ENCODE results near the gene HNRNPH2. TPM values are rescaled to one million over a fixed set of nuclear protein-coding genes. Genes with fewer than 3 reads are reported as not detected.

Gene HNRNPH2
- polyA plus RNA-seq, 1 donor (not counting 4 experiments of a cell fraction or from before 2014, with no cell fraction given) = 73.2 TPM

DNA sequence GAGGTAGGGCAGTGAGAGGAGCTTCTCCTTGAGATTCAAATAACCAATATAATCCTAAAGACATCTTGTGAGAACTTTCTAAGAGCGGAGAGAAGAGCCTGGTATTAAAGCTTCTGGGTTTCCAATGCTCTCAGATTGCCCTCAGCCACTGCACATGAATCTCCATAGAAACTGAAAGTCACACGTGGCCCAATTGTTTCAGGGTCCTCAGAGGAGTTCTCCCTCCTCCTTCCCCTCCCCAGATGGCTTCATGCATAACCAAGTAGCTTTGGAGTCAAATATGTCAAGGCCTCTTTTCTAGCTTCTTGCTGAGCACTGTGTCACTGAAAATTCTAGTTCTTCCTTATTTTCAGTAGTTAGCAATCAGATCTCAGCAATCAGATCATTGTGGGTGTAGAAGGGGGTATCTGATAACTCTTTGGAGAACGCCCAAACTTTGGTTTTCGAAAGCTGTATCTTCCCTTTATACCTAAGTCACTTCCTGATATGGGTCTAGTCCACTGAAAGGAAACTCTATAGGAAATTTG is 24.3 kb upstream of the HNRNPH2 start:
- H3K4me1 ChIP-seq (ENCODE audit: control insufficient read depth, extremely low read depth, insufficient read depth, low read length) = no peaks in the 10 kb centered on the region
- H3K9ac ChIP-seq (ENCODE audit: control insufficient read depth, extremely low read depth, insufficient read depth, low read length) = no peak overlapping the region
- H3K79me2 ChIP-seq (ENCODE audit: control insufficient read depth, insufficient read depth, low read length) = no peaks in the 10 kb centered on the region
- H3K9me3 ChIP-seq (ENCODE audit: control insufficient read depth, low read depth, low read length) = no peaks in the 10 kb centered on the region
- DNase-seq (ENCODE audit: low read depth, low spot score) = no peak
- no peak for FAIRE-seq
- H3K27me3 ChIP-seq (ENCODE audit: control insufficient read depth, extremely low read depth, insufficient read depth, low read length) = no peaks in the 10 kb centered on the region
- H3K36me3 ChIP-seq (ENCODE audit: control insufficient read depth in 2 of 2, extremely low read depth in 1 of 2, insufficient read depth in 2 of 2, low read length in 2 of 2) = no peaks in the 10 kb centered on the region
- dilution Hi-C loops (cut with MboI; ENCODE audit: extremely low pct_ligation_motif_present, low sequenced_read_pairs) = no loop called here
- H4K20me1 ChIP-seq (ENCODE audit: control insufficient read depth, extremely low read depth, insufficient read depth, low read length) = no peaks in the 10 kb centered on the region
- no peaks in the 10 kb centered on the region for H3K9me1 ChIP-seq (ENCODE audit: control insufficient read depth, extremely low read depth, insufficient read depth, low read length)
- H3K27ac ChIP-seq (ENCODE audit: control insufficient read depth, insufficient read depth, low read length) = no peak overlapping the region
- no peak overlapping the region for H3K4me3 ChIP-seq (ENCODE audit: control insufficient read depth in 2 of 3, extremely low read depth in 1 of 3, insufficient read depth in 2 of 3, low read depth in 1 of 3, low read length in 3 of 3)
- H3K4me2 ChIP-seq (ENCODE audit: control insufficient read depth, extremely low read depth, insufficient read depth, low read depth, low read length) = no peak overlapping the region
- TF ChIP-seq, protein P1, sequence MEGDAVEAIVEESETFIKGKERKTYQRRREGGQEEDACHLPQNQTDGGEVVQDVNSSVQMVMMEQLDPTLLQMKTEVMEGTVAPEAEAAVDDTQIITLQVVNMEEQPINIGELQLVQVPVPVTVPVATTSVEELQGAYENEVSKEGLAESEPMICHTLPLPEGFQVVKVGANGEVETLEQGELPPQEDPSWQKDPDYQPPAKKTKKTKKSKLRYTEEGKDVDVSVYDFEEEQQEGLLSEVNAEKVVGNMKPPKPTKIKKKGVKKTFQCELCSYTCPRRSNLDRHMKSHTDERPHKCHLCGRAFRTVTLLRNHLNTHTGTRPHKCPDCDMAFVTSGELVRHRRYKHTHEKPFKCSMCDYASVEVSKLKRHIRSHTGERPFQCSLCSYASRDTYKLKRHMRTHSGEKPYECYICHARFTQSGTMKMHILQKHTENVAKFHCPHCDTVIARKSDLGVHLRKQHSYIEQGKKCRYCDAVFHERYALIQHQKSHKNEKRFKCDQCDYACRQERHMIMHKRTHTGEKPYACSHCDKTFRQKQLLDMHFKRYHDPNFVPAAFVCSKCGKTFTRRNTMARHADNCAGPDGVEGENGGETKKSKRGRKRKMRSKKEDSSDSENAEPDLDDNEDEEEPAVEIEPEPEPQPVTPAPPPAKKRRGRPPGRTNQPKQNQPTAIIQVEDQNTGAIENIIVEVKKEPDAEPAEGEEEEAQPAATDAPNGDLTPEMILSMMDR (optimal IDR thresholded peaks at IDR 0.05 in 1 of 3, IDR thresholded peaks at IDR 0.05 in 1 of 3, conservative IDR thresholded peaks at IDR 0.05 in 1 of 3; ENCODE audit: extremely low read depth in 1 of 3, insufficient read depth in 2 of 3, low read length in 3 of 3) = no peak
- TF ChIP-seq EZH2 (IDR thresholded peaks at IDR 0.05; ENCODE audit: low read length) = no peak
- H2AFZ ChIP-seq (ENCODE audit: control insufficient read depth, low read length) = no peak overlapping the region

DNA sequence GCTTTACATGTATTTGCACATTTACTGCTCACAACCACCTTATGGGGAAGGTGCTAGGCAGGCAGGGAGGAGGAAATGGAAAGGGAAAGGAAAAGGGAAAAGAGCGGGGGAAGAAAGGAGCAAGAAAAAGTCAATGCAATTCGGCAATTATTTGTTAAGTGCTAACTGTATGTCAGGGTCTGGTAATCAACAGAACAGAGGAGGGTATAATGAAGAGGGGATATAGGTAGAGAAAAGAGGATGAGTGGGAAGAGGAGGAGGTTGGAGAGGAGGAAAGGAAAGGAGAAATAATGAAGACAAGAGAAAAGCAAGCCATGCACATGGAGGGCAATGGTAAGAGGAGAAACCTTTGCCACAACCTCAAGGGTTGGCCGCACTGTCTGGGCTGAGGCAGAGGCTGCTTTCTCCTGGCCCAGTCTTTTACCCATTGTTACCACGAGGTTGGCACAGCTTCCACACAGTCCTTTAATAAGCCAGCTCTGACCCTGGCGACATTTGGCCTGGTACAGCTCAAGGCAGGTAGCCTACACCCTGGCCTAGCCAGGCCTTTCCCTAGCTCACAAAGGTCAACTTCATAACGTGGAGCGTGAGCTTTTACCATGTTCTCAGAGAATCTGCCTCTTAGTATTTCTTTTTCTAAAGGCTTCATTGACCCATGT is 22.9 kb upstream of the HNRNPH2 start:
- dilution Hi-C loops (cut with MboI; ENCODE audit: extremely low pct_ligation_motif_present, low sequenced_read_pairs) = no loop called here
- no peak overlapping the region for H3K4me3 ChIP-seq (ENCODE audit: control insufficient read depth in 2 of 3, extremely low read depth in 1 of 3, insufficient read depth in 2 of 3, low read depth in 1 of 3, low read length in 3 of 3)

More for the DNA sequence above, 22.9 kb upstream of the HNRNPH2 start:
- Histone ChIP-seq H3K4me2 (ENCODE audit: control insufficient read depth, extremely low read depth, insufficient read depth, low read depth, low read length) (no peak overlapping the region), H3K4me1 (ENCODE audit: control insufficient read depth, extremely low read depth, insufficient read depth, low read length) (no peaks in the 10 kb centered on the region), H3K36me3 (ENCODE audit: control insufficient read depth in 2 of 2, extremely low read depth in 1 of 2, insufficient read depth in 2 of 2, low read length in 2 of 2) (no peaks in the 10 kb centered on the region), H3K9me1 (ENCODE audit: control insufficient read depth, extremely low read depth, insufficient read depth, low read length) (no peaks in the 10 kb centered on the region), H4K20me1 (ENCODE audit: control insufficient read depth, extremely low read depth, insufficient read depth, low read length) (no peaks in the 10 kb centered on the region), H3K9ac (ENCODE audit: control insufficient read depth, extremely low read depth, insufficient read depth, low read length) (no peak overlapping the region), H3K27ac (ENCODE audit: control insufficient read depth, insufficient read depth, low read length) (no peak overlapping the region), H3K9me3 (ENCODE audit: control insufficient read depth, low read depth, low read length) (no peaks in the 10 kb centered on the region), H3K27me3 (ENCODE audit: control insufficient read depth, extremely low read depth, insufficient read depth, low read length) (no peaks in the 10 kb centered on the region), H3K79me2 (ENCODE audit: control insufficient read depth, insufficient read depth, low read length) (no peaks in the 10 kb centered on the region), H2AFZ (ENCODE audit: control insufficient read depth, low read length) (no peak overlapping the region)
- DNase-seq (ENCODE audit: low read depth, low spot score) (no peak), FAIRE-seq (no peak)
- no peak for TF ChIP-seq EZH2 (IDR thresholded peaks at IDR 0.05; ENCODE audit: low read length)
- TF ChIP-seq, protein P1 (optimal IDR thresholded peaks at IDR 0.05 in 1 of 3, IDR thresholded peaks at IDR 0.05 in 1 of 3, conservative IDR thresholded peaks at IDR 0.05 in 1 of 3; ENCODE audit: extremely low read depth in 1 of 3, insufficient read depth in 2 of 3, low read length in 3 of 3) = no peak
